K562 (cell line): ENCODE results near the gene DBI. TPM values are rescaled to one million over a fixed set of nuclear protein-coding genes. Genes with fewer than 3 reads are reported as not detected.

Source experiments
- CBFA2T2 ChIP-seq: fragments of 450-650 bp; conservative IDR thresholded peaks from 2 replicates; pipeline ENCODE4 v1.6.1; 2017; ENCODE audit warnings: mild to moderate bottlenecking
- CBX5 ChIP-seq: IDR thresholded peaks from 2 replicates; pipeline ENCODE4 v1.6.1; 2014; ENCODE audit warnings: low read depth, borderline replicate concordance
- GABPB1 ChIP-seq: sonication (generic); formaldehyde crosslinking; IDR thresholded peaks from 2 replicates; pipeline ENCODE4 v1.8.0; 2022; ENCODE audit warnings: mild to moderate bottlenecking, missing genetic modification reagents
- HDAC3 ChIP-seq: fragments of 450-650 bp; IDR thresholded peaks from 2 replicates; pipeline ENCODE4 v1.6.1; 2018; ENCODE audit warnings: borderline replicate concordance, mild to moderate bottlenecking, moderate library complexity; ENCODE audit not compliant: partially characterized antibody
- KDM2B ChIP-seq: fragments of 250-450 bp; sonication (Bioruptor Pico); IDR thresholded peaks from 2 replicates; pipeline ENCODE4 v1.8.0; 2021; ENCODE audit warnings: mild to moderate bottlenecking, moderate library complexity
- KLF16 ChIP-seq: IDR thresholded peaks from 2 replicates; pipeline ENCODE4 v1.6.1; 2016; ENCODE audit warnings: antibody characterized with exemption
- TCF3 ChIP-seq: sonication (generic); formaldehyde crosslinking; IDR thresholded peaks from 2 replicates; pipeline ENCODE4 v1.4.0; 2020; ENCODE audit warnings: mild to moderate bottlenecking, missing genetic modification reagents
- U2AF1 ChIP-seq: fragments of 200-400 bp; formaldehyde crosslinking; optimal IDR thresholded peaks from 2 replicates; pipeline ENCODE3; 2017; ENCODE audit warnings: mild to moderate bottlenecking, low read depth, low read length, moderate library complexity
- YBX1 ChIP-seq: fragments of 450-650 bp; IDR thresholded peaks from 2 replicates; pipeline ENCODE4 v1.7.1; 2016; ENCODE audit warnings: mild to moderate bottlenecking
- ZBTB7A ChIP-seq: IDR thresholded peaks from 2 replicates; pipeline ENCODE4 v1.6.1; 2011; ENCODE audit warnings: low read depth, mild to moderate bottlenecking, low read length, moderate library complexity, borderline replicate concordance; ENCODE audit not compliant: control insufficient read depth
- ZNF232 ChIP-seq: sonication (generic); formaldehyde crosslinking; IDR thresholded peaks from 2 replicates; pipeline ENCODE4 v1.8.0; 2022; ENCODE audit warnings: mild to moderate bottlenecking, missing genetic modification reagents
- ZNF586 ChIP-seq: fragments of 450-650 bp; formaldehyde crosslinking; conservative IDR thresholded peaks from 2 replicates; pipeline ENCODE4 v1.4.0; 2020; ENCODE audit warnings: mild to moderate bottlenecking, moderate library complexity
- ZNF785 ChIP-seq: fragments of 250-450 bp; sonication (Bioruptor Pico); IDR thresholded peaks from 2 replicates; pipeline ENCODE4 v1.4.0; 2020; ENCODE audit warnings: mild to moderate bottlenecking
- polyA plus RNA-seq, 8 experiments: library from polyadenylated mRNA; depleted of rRNA in 4 of 8; stranded (reverse) in 5 of 8; unstranded in 3 of 8; fragments of >200 nt; fragmentation: Nextera tagmentation in 2 of 8; fragmentation: Illumina TruSeq in 1 of 8; extraction: Ambion mirVana in 2 of 8; extraction: Trizol in 1 of 8; gene quantifications; 2 replicates each; pipeline versions ENCODE4 v1.2.1 to v1.2.3, GENCODE V29; 2011 to 2014; ENCODE audit warnings: inconsistent platforms in 1 of 8, missing spikeins in 1 of 8
- total RNA-seq, 7 experiments: library from RNA; depleted of rRNA in 6 of 7; stranded (reverse); fragments of >200 nt in 6 of 7; fragmentation: Illumina TruSeq in 2 of 7; extraction: Trizol in 2 of 7; gene quantifications; 2 replicates each; pipeline versions ENCODE4 v1.2.1 to v1.2.3, GENCODE V29; 2011 to 2021; ENCODE audit warnings: low replicate concordance in 1 of 7
- TF ChIP-seq, protein P1 (sequence below), 2 experiments: fragments of 450-650 bp in 1 of 2; sonication (generic) in 1 of 2; formaldehyde crosslinking in 1 of 2; IDR thresholded peaks; 2 replicates each; pipeline versions ENCODE4 v1.7.1 to v1.9.0; 2016 to 2022; ENCODE audit warnings: inconsistent platforms in 1 of 2, mild to moderate bottlenecking in 1 of 2, missing genetic modification reagents in 1 of 2
- TF ChIP-seq, protein P2 (sequence below): fragments of 450-650 bp; IDR thresholded peaks from 2 replicates; pipeline ENCODE4 v1.6.1; 2018; ENCODE audit warnings: mild to moderate bottlenecking, low read depth; ENCODE audit not compliant: partially characterized antibody

Gene DBI
- total and polyA plus RNA-seq, 9 of the 15 experiments (the other 6 are each of a cell fraction or from before 2014, with no cell fraction given): 55.8 to 443 (median 194) TPM

DNA sequence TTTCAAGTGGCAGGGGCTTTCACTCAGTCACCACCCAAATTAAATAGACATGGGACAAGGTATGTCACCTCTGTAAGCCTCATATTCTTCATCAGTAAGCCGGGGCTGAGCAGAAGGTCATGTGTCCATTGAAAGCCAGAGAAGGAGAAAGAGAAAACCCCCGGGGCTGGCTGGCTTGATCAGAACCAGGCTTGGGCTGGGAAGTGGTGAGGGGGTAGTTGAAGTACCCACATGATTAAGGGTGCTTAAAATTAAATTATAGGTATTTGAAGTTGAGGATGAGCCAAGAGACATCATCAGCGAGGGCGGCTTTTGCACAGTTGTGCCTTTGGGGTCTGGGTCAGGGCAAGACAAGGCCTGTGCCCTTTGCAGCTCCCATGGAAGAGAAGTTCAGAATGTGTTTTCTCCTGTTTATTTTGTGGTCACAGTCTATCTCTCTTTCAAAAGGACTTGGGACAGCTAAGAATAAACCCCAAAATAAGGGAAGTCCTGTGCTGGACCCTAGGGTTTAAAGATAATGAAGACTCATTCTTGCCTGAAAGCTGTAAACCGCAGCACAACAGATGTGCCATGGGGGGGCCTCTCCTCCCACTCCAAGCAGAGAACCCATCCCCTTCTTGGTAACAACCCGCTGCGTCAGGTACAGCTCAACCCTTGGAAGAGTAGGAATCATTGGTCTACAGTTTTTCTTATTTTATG, 10.7 kb downstream of the DBI start (continued):
- TF ChIP-seq ZNF586 (no peak), U2AF1 (no peak), ZNF232 (CRISPR knock-in tag) (no peak), ZBTB7A (no peak), KDM2B (CRISPR knock-in tag) (no peak), GABPB1 (CRISPR knock-in tag) (no peak), CBFA2T2 (no peak), ZNF785 (CRISPR knock-in tag) (no peak), CBX5 (no peak), HDAC3 (no peak), YBX1 (no peak), TCF3 (CRISPR knock-in tag) (peak; percentile 74), KLF16 (peak; percentile 43)
- TF ChIP-seq, protein P1, sequence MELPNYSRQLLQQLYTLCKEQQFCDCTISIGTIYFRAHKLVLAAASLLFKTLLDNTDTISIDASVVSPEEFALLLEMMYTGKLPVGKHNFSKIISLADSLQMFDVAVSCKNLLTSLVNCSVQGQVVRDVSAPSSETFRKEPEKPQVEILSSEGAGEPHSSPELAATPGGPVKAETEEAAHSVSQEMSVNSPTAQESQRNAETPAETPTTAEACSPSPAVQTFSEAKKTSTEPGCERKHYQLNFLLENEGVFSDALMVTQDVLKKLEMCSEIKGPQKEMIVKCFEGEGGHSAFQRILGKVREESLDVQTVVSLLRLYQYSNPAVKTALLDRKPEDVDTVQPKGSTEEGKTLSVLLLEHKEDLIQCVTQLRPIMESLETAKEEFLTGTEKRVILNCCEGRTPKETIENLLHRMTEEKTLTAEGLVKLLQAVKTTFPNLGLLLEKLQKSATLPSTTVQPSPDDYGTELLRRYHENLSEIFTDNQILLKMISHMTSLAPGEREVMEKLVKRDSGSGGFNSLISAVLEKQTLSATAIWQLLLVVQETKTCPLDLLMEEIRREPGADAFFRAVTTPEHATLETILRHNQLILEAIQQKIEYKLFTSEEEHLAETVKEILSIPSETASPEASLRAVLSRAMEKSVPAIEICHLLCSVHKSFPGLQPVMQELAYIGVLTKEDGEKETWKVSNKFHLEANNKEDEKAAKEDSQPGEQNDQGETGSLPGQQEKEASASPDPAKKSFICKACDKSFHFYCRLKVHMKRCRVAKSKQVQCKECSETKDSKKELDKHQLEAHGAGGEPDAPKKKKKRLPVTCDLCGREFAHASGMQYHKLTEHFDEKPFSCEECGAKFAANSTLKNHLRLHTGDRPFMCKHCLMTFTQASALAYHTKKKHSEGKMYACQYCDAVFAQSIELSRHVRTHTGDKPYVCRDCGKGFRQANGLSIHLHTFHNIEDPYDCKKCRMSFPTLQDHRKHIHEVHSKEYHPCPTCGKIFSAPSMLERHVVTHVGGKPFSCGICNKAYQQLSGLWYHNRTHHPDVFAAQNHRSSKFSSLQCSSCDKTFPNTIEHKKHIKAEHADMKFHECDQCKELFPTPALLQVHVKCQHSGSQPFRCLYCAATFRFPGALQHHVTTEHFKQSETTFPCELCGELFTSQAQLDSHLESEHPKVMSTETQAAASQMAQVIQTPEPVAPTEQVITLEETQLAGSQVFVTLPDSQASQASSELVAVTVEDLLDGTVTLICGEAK (IDR thresholded peaks at IDR 0.05): no peak
- TF ChIP-seq, protein P1 (CRISPR knock-in tag; IDR thresholded peaks at IDR 0.05): no peak
- TF ChIP-seq, protein P2, sequence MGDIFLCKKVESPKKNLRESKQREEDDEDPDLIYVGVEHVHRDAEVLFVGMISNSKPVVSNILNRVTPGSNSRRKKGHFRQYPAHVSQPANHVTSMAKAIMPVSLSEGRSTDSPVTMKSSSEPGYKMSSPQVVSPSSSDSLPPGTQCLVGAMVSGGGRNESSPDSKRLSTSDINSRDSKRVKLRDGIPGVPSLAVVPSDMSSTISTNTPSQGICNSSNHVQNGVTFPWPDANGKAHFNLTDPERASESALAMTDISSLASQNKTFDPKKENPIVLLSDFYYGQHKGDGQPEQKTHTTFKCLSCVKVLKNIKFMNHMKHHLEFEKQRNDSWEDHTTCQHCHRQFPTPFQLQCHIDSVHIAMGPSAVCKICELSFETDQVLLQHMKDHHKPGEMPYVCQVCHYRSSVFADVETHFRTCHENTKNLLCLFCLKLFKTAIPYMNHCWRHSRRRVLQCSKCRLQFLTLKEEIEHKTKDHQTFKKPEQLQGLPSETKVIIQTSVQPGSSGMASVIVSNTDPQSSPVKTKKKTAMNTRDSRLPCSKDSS: no peak
